IPS-NIHi11 (cell line): Measurements from ENCODE around the gene VGLL4.
"Not testable (repeated sequence)": the region's sequence is repeated elsewhere in the genome, so short reads cannot be mapped to it uniquely, and the experiment has no call there.

Experiments used
- DNase-seq: peaks from one replicate; pipeline ENCODE4 v3.0.0; 2012; ENCODE audit warnings: mixed read lengths, low spot score

Gene VGLL4, protein sequence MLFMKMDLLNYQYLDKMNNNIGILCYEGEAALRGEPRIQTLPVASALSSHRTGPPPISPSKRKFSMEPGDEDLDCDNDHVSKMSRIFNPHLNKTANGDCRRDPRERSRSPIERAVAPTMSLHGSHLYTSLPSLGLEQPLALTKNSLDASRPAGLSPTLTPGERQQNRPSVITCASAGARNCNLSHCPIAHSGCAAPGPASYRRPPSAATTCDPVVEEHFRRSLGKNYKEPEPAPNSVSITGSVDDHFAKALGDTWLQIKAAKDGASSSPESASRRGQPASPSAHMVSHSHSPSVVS

DNA sequence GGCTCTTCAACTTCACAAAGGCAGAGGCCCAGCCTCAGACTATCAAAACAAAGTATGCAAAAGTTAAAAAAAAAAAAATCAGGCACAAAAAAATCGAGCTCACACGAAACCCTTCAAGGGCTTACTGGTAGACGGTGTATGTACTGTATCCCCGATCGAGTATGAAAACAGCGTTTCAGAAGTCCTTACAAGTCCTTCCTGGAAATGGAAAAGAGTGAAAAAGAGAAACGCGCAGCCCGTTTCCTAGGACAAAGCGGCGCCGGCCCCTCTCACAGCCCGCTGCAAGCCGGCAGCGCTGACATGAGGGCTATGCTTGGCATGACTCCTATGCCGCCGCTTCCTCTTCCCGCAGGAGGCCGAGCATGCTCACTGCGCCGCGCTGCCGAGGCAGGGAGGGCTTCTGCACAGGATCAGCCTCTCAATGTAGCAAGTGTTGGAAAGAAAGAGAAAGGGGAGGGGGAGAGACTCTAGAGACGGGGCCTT is at the start of gene VGLL4:
Gene VGLL4, minus strand, starts transcription at position 311 of the 483 bp plus-strand sequence. CDS start 397 bp downstream, outside the sequence.
- peak; percentile 85 for DNase-seq

DNA sequence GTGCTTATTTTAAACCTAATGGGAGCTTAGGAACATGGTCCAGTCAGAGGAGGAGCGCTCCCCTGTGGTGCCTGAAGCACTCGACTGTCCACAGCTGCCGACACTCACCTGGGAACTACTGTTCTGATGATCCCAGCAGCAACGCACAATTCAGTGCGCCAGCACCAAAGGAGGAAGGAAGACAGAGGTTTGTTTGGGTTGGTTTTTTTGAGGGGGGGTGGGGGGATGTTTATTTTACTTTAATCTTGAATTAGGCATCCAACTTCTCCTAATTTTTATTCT is 48.8 kb upstream of the VGLL4 start:
- DNase-seq, result no peak

DNA sequence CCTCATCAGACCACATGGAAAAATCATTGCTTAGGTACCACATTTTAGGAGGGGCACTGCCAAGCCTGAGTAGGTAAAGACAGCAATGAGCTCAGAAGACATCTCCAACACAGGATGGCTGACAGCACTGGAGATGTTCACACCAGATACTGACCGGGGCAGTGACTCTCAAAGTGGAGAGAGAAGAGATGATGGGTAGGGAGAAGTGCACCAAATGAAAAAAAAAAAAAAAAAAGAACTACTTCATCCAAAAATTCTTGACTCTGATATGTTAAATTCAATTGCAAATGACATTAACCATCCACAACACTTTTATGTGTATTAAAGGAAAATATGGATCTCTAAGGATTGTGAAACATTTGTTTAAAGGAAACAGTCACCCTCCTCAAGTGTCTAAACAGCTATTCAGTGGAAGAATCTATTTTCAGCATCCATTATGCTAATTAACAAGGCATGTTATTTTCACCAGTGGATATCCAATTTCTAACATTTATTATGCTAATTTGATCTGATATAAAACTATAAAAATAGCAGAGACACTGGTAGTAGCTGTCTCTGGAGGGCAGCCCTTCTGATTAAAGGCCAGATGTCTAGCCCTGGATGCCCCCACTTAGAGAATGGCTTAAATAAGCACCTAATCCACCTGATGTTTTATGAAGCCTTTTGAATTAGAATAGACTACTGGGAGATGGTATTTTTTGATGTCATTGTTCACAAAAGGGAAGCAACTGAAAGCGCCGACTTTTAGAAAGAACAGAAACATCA is 48.2 kb upstream of the VGLL4 start:
- DNase-seq, result no peak

DNA sequence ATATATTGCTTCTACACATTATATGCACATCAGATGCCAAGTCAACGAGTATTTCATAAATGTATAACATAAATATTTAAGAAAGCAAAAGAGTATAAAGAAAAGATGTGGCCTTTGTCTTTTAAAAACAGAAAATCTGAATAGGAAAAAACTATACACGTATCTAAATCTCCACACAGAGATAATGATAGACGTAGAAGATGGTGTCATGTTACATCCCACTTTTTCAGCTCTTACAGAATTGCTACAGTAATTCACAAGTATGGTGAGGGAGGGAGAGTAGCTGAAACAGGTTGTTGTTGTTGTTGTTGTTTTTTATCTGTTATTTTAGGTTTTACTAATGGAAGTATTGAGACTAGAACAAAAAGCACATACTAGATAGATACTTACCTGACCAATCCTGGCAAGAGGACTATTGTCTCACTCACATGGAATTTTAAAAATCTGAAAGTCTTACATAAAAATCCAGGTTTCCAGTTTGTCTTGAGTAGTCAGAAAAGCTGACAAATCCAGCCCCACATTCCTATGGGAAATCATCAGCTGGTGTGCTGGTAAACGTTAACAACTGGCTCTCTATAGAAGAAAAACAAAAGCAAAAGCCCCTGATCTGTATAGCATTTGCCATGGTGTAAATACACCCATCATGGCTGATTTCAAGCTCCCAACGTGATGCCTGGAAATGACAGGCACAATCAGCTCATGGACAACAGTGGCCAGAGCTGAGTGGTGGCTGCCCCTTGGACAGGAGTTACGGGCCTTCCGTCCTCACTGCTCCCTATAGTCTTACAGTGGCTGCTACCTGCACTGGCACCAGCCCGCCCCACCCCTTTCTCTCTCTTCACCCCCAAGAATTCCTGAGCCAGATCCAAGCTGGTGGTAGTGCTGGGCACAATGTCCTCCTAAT is 47.4 kb upstream of the VGLL4 start:
- peak; percentile 24 for DNase-seq

DNA sequence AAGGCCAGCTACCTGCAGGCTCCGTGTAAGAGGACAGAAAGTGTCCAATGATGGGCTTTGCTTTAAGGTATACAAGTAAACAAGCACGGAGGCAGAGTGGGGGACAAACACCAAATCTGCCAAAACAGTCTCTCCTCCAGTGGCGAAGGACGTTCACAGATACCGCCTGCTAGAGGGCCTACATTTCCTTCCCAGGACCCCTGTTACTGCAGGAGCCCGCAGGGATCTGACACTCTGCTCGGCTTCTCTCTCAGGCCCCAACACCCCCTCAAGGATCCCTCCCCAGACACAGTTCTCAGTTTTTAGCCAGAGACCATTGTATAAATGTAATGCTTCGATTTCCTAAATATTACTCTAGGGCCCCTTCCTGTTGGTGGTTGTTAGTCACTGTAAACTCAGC is 46.0 kb upstream of the VGLL4 start:
- DNase-seq, result no peak

DNA sequence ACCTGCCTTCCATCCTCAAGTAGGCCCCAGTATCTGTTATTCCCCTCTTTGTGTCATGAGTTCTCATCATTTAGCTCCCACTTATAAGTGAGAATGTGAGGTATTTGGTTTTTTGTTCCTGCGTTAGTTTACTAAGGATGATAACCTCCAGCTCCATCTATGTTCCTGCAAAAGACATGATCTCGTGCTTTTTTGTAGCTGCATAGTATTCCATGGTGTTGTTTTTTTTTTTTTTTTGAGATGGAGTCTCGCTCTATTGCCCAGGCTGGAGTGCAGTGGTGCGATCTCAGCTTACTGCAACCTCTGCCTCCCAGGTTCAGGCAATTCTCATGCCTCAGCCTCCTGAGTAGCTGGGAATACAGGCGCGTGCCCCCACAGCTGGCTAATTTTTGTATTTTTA is 41.3 kb upstream of the VGLL4 start:
- not testable (repeated sequence) for DNase-seq

DNA sequence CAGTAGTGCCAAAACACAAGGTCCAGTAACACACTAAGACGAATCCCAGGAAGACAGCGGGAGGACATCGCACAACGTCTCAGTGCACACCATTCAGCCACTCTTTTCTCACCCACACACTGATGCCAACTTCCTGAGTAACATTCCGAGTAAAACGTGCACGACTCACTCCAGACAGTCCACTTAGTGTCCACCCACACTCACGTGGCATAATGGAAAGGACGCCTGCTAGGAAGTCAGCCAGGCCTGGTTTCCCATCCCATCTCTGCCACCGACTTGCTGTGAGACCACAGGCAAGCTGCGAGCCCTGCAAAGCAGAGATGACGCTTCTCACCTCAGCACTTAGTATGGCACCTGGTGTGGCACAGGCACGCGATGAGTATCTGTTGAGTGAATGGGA is 36.8 kb upstream of the VGLL4 start:
- no peak for DNase-seq

DNA sequence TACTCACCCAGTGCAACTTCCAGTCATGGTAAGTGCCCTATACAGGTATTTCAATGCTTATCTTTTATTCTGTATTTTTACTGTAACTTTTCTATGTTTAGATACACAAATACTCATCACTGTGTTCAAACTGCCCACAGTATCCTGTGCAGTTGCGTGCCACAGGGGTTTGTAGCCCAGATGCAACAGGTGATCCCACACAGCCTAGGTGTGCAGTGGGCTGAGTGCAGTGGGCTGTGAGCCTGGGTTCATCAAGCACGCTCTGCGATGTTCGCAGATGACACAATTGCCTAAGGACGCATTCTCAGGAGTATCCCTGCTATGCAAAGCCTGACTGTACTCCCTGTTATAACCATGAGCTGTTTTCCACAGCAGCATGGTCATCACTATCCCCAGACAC is 36.2 kb upstream of the VGLL4 start:
- no peak for DNase-seq

DNA sequence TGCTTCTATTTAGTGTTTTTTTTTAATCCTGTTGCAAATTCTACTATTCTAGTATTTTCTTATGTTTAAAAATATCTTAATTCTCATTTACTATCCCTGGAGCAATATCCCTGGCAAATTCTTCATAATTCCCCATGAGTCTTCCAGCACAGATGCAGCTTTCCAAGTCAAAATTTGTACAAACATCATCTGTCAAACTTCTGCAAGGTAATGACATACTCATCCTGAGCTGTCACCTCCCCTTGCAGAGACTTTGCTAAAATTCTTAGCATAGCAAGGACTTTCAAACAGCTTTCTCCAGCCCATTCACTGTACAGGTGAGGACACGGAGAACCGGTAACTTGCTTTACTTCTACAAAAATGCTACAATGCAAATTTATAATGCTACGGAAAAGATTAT is 28.6 kb upstream of the VGLL4 start:
- no peak for DNase-seq

DNA sequence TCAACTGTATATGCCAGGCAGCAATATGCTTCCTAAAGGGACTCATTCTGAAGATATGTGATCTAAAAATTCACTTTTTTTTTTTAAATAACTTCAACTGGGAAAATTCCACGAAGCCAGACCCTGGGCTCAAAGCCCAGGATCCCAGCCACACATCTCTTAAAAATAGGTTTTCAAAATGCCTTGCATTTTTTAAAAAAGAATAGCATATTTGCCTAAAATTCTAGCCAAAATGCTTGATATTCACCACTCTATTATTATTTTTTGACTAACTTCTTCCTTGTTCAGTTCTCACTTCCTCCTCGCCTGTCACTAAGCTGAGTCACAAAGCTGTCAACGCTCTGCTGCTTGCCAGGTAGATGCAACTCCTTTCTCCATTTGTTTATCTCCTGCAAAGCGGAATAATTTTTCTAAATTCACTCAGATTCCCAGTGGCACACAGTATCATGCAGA is 28.0 kb upstream of the VGLL4 start:
- DNase-seq, result no peak

DNA sequence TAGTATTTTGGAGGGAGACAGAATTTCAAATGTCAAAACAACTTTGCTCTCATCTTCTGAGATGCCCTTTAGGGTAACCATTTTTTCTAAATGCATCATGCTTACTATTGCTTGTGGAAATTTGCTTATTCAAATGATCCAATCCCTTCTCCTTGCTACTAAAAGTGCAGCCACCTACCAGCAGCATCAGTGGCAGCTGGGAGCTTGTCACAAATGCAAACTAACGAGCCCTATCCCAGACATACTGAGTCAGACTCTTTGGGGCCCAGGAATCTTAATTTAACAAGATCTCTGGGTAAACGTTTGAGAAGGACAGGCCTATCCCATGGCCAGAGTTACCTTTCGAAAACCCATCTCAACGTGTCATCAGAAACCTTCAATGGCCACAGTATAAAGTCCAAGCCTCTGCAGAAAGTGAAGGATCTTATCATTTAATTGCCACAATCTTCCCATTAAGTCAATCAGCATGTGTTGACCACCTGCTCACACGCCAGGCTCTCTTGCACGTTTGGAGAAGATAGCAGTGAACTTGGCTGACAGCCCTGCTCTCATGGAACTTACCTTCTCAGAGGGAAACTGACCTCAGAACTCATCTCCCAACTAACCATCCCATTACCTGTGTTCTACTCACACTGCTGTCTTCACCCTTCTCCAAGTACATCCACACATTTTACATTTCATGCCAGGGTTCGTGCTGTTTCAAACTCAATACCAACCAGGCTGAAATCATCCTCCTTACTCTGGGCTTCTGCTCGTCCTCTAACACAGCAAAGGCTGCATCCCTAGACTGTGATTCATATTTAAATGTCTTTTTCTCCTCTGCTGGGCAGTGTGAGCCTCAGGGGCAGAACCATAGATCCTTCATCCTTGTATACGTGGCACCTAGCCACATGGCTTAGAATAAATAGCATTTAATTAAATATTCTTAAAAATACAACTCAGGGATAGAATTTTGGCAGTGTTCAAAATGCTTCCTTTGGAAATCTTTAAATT is 24.8 kb upstream of the VGLL4 start:
- DNase-seq, result no peak

DNA sequence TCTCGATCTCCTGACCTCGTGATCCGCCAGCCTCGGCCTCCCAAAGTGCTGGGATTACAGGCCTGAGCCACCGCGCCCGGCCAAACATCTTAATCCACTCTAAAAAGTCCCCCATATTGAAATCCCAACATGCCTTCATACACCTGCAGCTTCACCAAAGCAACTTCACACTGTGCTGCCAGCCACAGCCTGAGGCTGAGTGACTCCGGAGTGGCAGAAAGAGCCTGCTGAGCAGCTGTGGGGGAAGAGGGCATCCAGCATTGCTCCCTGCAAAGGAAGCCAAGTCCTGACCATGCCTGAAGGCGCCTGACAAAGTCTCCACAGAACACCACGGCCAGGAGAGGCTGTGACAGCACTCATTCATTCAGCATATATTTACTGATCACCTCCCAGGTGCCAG is 21.6 kb upstream of the VGLL4 start:
- DNase-seq, result no peak

DNA sequence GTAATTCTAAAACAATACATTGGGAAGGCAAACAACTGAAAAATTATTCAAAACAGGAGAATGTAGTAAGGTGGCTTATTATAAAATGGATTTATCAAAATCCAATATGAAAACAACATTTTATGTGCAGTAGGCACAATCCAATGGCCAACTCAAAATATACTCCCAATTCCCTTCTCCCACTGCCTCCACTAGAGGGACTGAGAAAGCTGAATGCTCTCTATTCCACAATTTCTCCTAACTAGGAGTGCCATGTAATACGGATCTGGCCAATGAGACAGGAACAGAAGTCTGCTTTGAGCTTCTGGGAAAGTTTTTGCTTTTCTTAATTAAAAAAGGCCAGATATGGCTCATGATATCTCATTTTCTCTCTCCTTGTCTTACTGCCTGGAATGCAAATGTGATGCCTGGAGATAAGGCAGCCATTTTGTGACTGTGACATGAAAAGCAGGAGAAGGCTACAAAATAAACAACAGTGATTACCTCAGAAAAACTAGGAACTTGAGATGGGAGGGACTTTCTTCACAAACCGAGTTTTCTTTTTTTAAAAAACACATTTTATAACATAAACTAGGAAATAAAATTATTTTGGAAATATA is 18.8 kb upstream of the VGLL4 start:
- DNase-seq, result no peak

DNA sequence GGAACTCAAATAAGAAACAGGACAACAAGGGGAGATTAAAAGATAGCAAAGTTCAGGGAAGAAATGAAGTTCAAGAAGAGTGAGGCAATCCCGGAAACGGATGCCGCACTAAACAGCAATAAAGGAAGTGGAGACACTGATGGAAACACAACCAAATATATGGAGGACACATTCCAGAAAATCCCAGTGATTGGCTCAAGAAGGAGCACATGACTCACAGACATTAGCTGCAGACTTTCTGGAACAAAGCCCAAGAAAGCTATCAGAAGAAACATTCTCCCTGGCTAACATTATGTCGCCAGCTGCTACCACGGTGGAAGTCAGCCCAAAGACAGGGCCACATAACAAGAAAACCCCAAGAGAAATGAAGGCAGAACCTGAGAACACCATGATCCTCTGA is 18.1 kb upstream of the VGLL4 start:
- no peak for DNase-seq

DNA sequence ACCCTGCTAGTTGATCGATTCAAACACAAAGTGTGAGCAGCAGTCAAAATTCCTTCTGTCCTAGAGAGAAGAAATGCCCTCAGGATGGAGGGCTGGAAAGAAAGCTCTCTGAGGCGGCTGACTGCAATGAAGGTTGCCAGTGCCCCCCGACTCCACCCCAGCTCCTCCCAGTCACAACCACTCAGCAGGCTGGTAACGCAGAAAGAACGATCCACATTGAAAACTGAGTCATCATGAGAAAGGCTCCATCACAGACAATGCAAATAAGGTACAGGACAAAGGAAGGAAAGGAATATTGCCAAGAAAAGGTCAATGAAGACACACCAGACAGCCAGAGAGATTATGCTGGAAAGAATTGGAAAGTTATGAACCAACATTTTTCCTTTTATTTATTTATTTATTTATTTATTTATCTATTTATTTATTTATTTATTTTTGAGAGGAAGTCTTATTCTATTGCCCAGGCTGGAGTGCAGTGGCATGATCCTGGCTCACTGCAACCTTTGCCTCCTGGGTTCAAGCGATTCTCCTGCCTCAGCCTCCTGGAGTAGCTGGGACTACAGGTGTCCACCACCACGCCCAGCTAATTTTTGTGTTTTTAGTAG is 17.4 kb upstream of the VGLL4 start:
- no peak for DNase-seq

DNA sequence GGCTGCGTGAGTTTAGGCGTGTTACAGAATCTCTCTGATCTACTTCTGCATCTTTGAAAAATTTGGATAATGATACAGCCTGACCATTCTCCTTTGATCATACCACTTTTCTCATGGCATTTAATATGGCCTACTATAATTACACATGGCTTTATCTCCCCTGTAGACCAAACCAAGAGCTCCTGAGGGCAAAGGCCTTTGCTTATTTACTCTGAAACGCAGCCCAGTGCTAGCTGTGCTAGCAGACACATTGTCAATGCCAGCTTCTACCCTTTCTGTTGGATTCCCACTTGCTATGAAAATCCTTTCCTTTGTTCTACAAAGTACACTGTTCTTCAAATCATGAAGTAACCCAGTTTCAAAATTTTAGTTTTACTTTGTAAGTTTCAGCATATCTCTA is 16.5 kb upstream of the VGLL4 start:
- DNase-seq, result no peak

DNA sequence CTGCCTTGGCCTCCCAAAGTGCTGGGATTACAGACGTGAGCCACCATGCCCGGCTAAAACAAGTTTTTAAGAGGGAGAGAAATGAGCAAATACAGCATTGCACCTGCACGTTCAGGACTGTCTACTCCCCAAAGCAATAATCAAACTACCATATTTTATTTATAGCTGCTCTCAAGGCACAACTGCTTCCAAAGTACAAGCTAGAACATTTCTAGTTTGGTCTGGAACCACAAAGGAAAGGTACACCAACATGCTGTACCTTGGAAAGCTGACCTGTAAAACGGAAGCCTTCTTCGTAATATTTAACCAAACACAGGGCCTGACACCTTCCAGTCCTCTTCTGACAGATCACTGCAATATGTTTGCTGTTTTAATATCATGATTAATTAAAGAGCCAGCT is 14.5 kb upstream of the VGLL4 start:
- no peak for DNase-seq

DNA sequence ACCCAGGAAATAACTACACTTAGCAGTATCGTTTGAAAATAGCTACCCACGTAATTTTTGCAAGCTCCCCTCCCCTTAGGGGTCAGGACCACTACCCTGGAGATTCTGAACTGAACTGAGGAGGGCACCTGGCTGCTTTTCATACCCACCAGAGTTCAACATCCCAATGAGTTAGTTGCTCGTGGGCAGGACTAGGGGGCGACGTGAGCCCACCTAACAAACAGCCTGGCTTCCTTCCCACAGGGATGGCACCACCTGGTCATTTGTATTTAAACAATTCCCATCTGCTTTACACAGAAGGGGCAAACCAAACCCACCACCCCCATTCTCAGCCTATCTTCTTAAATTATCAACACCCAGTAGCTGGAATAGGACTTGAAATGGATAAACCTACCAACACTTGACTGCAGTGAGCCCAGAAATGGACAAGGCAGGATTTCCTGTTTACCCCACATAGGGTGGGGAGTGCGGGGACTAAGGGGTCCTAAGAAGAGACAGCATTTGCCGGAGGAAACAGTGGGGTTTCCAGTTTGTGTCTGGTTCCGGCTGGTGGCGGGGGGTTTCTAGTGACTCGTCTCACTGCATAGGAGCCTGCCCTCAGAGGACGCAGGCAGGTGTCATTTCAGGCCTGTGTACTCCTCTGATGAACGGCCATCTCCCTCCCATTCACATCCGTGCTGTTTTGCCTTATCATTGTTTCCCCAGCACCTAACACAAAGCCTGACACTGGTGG is 11.6 kb upstream of the VGLL4 start:
- peak; percentile 58 for DNase-seq

DNA sequence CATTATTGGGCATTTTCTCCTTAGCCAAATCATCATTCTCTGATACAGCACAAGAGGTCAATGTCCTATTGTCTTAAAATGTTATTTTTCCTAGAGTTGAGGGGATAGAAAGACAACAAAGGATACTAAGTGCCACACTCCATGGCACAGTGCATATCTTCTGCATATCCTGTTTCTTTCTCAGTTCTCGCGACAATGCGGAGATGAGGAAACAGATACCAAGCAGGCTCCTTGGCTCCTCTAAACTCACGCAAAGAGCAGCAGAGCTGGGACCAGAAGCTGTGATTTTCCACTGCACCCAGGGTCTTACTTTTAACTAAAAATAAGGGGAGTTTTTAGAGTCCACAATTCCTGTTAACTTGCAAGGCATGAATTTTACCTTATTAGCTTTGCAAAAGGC is 10.5 kb upstream of the VGLL4 start:
- no peak for DNase-seq
